Stomach (tissue), 9 donors: ENCODE measurements around the gene ADAM15. TPM values are rescaled to one million over a fixed set of nuclear protein-coding genes. Genes with fewer than 3 reads are reported as not detected.

Experiments used
- DNase-seq, 2 donors: peaks; one replicate each; pipeline versions ENCODE4 v3.0.0 to v3.0.0-alpha.2; 2013 to 2019
- H3K27ac ChIP-seq, 5 donors: fragments of 200-600 bp in 4 of 5; sonication (generic) in 4 of 5; one replicate each; pipeline ENCODE4 v1.5.1; 2013 to 2019; ENCODE audit warnings: mild to moderate bottlenecking in 1 of 5, moderate library complexity in 1 of 5
- H3K27me3 ChIP-seq, 3 donors: fragments of 200-600 bp; sonication (generic); one replicate each; pipeline ENCODE4 v1.5.1; 2017 to 2019; ENCODE audit warnings: mixed run types in 1 of 3
- H3K36me3 ChIP-seq, 4 donors: fragments of 200-600 bp; sonication (generic); 1 replicate in 3 of 4; 2 replicates in 1 of 4; pipeline ENCODE4 v1.5.1; 2016 to 2019
- H3K4me1 ChIP-seq, 4 donors: fragments of 200-600 bp; sonication (generic); one replicate each; pipeline ENCODE4 v1.5.1; 2016 to 2019
- H3K4me3 ChIP-seq, 4 donors: fragments of 200-600 bp; sonication (generic) in 3 of 4; one replicate each; pipeline ENCODE4 v1.5.1; 2016 to 2019; ENCODE audit warnings: mild to moderate bottlenecking in 1 of 4
- H3K9me3 ChIP-seq, 4 donors: fragments of 200-600 bp; sonication (generic); one replicate each; pipeline ENCODE4 v1.5.1; 2016 to 2019
- CTCF ChIP-seq, 7 experiments: fragments of 450-650 bp in 4 of 7; fragments of 200-600 bp in 3 of 7; sonication (generic) in 3 of 7; IDR thresholded peaks; one replicate each; pipeline ENCODE4 v1.5.1; 2016 to 2019; ENCODE audit warnings: antibody characterized with exemption in 7 of 7, control low read depth in 2 of 7, mild to moderate bottlenecking in 1 of 7
- EP300 ChIP-seq: sonication (generic); formaldehyde crosslinking; IDR thresholded peaks from one replicate; pipeline ENCODE4 v1.6.1; 2017; ENCODE audit warnings: antibody characterized with exemption
- POLR2A ChIP-seq, 4 donors: fragments of 450-650 bp; IDR thresholded peaks; one replicate each; pipeline ENCODE4 v1.6.1; 2016; ENCODE audit warnings: antibody characterized with exemption in 4 of 4, control low read depth in 2 of 4, mild to moderate bottlenecking in 1 of 4, moderate library complexity in 1 of 4
- POLR2AphosphoS5 ChIP-seq, 3 donors: sonication (generic); formaldehyde crosslinking; IDR thresholded peaks; one replicate each; pipeline ENCODE4 v1.6.1; 2016; ENCODE audit warnings: antibody characterized with exemption in 3 of 3
- WGBS, 5 donors: extraction: QIAGEN DNeasy Blood & Tissue Kit in 3 of 5; methylation state at CpG; one replicate each; pipeline versions ENCODE4 v1.1.5 to v1.1.7; 2013 to 2018; 5-methylcytosine and 5-hydroxymethylcytosine counted together
- intact Hi-C: fragments of 100-400 bp; cut with DNase I; formaldehyde crosslinking; loops from one replicate; pipeline ENCODE4 v1.15.1; 2023; ENCODE audit warnings: low total_unique reads
- polyA plus RNA-seq, 3 donors: library from polyadenylated mRNA; stranded (reverse); fragments of 200-250 nt; gene quantifications; one replicate each; pipeline ENCODE4 v1.2.3, GENCODE V29; 2013
- total RNA-seq, 5 donors: library from RNA; depleted of rRNA; stranded (reverse); fragments of >200 nt; gene quantifications; one replicate each; pipeline versions ENCODE4 v1.1.0 to v1.2.3, GENCODE V29; 2014 to 2016
- donor health status: healthy with polysubstance abuse.
- donor health status: Bipolar disorder and iron deficiency.
- donor health status: healthy.

ADAM15 gene
- total and polyA plus RNA-seq, 8 donors, result 56.2 to 335 (median 154) TPM

GRCh38 chr1:155083052-155083541 is 32.0 kb downstream of the ADAM15 start:
- Histone ChIP-seq H3K9me3 (no peaks in the 10 kb centered on the region), H3K36me3 (no peaks in the 10 kb centered on the region), H3K4me3 (peak overlapping the region in 1 of 4 donors; percentile 51), H3K27me3 (peaks cover 21 to 62% (median 57%) of the 10 kb centered on the region in 3 donors), H3K27ac (no peak overlapping the region), H3K4me1 (peaks cover 70 to 80% (median 78%) of the 10 kb centered on the region in 4 donors)
- intact Hi-C loops, result no loop called here
- WGBS, 5 donors, result 21 to 57% (median 38%) methylated on average over 4 to 6 of the region's 6 CpGs
- peak in 1 of 2 donors; percentile 83 for DNase-seq
- TF ChIP-seq POLR2AphosphoS5 (IDR thresholded peaks at IDR 0.05) (no peak), POLR2A (IDR thresholded peaks at IDR 0.05) (no peak), EP300 (no peak), CTCF (IDR thresholded peaks at IDR 0.05) (no peak)

- intact Hi-C loops, result no loop called here
- Histone ChIP-seq H3K36me3 (no peaks in the 10 kb centered on the region), H3K4me3 (peak overlapping the region; percentile 48 to 76 (median 60)), H3K9me3 (no peaks in the 10 kb centered on the region), H3K4me1 (peaks cover 63 to 70% (median 68%) of the 10 kb centered on the region in 4 donors), H3K27me3 (peaks cover 21 to 54% (median 51%) of the 10 kb centered on the region in 3 donors), H3K27ac (peak overlapping the region; percentile 84 to 93 (median 89))
- no peak for TF ChIP-seq EP300
- TF ChIP-seq POLR2A (IDR thresholded peaks at IDR 0.05), result no peak
- TF ChIP-seq POLR2AphosphoS5 (IDR thresholded peaks at IDR 0.05), result no peak
- peak in 1 of 2 donors; percentile 74 for DNase-seq
- WGBS, 5 donors, result 22 to 27% (median 26%) methylated on average over 20 to 21 of the region's 21 CpGs
Observed at GRCh38 chr1:155083865-155084721, 33.0 kb downstream of the ADAM15 start.

- Histone ChIP-seq H3K36me3 (no peaks in the 10 kb centered on the region), H3K27me3 (peaks cover 20 to 46% (median 42%) of the 10 kb centered on the region in 3 donors), H3K4me3 (peak overlapping the region; percentile 48 to 76 (median 60)), H3K9me3 (no peaks in the 10 kb centered on the region), H3K27ac (peak overlapping the region; percentile 84 to 93 (median 89)), H3K4me1 (peaks cover 54 to 62% (median 60%) of the 10 kb centered on the region in 4 donors)
- intact Hi-C loops, result no loop called here
- no peak for TF ChIP-seq POLR2A (IDR thresholded peaks at IDR 0.05)
- peak in 6 of 7 experiments; percentile 30 to 99 (median 92) for TF ChIP-seq CTCF (IDR thresholded peaks at IDR 0.05)
- peak; percentile 33 to 85 (median 45) for TF ChIP-seq POLR2AphosphoS5 (IDR thresholded peaks at IDR 0.05)
- peak; percentile 95 to 98 for DNase-seq
- 0 to 2% (median 1%) methylated on average over 28 to 67 of the region's 67 CpGs for WGBS, 5 donors
Observed at GRCh38 chr1:155084722-155085503, 33.8 kb downstream of the ADAM15 start.

- Histone ChIP-seq H3K36me3 (no peaks in the 10 kb centered on the region), H3K4me3 (peak overlapping the region; percentile 48 to 76 (median 60)), H3K4me1 (peaks cover 47 to 55% (median 53%) of the 10 kb centered on the region in 4 donors), H3K27me3 (peaks cover 13 to 39% (median 35%) of the 10 kb centered on the region in 3 donors), H3K27ac (peak overlapping the region; percentile 84 to 93 (median 89)), H3K9me3 (no peaks in the 10 kb centered on the region)
- no peak for TF ChIP-seq CTCF (IDR thresholded peaks at IDR 0.05)
- DNase-seq, result peak; percentile 75 to 88
- intact Hi-C loops, result no loop called here
- WGBS, 5 donors, result 0 to 2% (median 1%) methylated on average over 17 to 32 of the region's 32 CpGs
Observed at GRCh38 chr1:155085504-155086127, 34.5 kb downstream of the ADAM15 start.
